Measurements from ENCODE around the gene SFI1. TPM values are rescaled to one million over a fixed set of nuclear protein-coding genes. Genes with fewer than 3 reads are reported as not detected.
"Not testable (repeated sequence)": the region's sequence is repeated elsewhere in the genome, so short reads cannot be mapped to it uniquely, and the experiment has no call there.

SFI1 gene
- total and polyA plus RNA-seq, 8 donors, result 10.8 to 60.3 (median 16.4) TPM

DNA sequence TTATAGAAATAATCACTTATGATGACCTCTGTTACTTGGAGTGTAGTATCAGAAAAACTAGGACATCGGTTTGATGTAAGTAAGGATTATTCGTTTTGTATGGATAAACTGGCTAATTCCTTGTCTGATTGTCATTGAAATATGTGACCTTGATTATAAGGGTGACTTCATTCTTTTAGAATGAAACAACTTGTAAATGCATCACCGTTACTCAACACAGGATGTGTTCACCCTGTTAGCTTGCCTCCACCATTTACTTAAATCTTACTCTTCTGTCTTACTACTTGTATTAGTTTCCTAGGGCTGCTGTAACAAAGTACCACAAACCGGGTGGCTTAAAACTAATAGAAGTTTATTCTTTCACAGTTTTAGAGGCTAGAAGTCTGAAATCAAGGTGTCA, 7.9 kb downstream of the SFI1 start:
- ATAC-seq, result no peak

DNA sequence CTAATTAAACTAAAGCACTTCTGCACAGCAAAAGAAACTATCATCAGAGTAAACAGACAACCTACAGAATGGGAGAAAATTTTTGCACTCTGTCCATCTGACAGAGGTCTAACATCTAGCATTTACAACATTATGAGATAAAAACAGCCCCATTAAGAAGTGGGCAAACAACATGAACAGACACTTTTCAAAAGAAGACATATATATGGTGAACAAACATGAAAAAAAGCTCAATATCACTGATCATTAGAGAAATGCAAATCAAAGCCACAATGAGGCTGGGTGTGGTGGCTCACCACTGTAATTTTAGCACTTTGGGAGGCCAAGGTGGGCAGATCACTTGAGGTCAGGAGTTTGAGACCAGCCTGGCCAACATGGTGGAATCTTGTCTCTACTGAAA, 11.2 kb downstream of the SFI1 start:
- DNase-seq; FAIRE-seq; intact Hi-C loops (cut with DNase I); H3K4me3 ChIP-seq; H3K9me3 ChIP-seq; H3K27ac ChIP-seq; H3K36me3 ChIP-seq; ATAC-seq; H3K27me3 ChIP-seq; H3K4me1 ChIP-seq: not testable (repeated sequence)

More for the DNA sequence above, 7.9 kb downstream of the SFI1 start:
- WGBS, 2 donors, result 69 to 75% methylated on average over 4 of the region's 4 CpGs
- intact Hi-C loops (cut with DNase I), result no loop called here
- Histone ChIP-seq H3K9me3 (no peaks in the 10 kb centered on the region), H3K36me3 (no peaks in the 10 kb centered on the region), H3K27ac (no peak overlapping the region), H3K4me3 (no peak overlapping the region), H3K4me1 (no peaks in the 10 kb centered on the region), H3K27me3 (no peaks in the 10 kb centered on the region)
- TF ChIP-seq, protein P1, sequence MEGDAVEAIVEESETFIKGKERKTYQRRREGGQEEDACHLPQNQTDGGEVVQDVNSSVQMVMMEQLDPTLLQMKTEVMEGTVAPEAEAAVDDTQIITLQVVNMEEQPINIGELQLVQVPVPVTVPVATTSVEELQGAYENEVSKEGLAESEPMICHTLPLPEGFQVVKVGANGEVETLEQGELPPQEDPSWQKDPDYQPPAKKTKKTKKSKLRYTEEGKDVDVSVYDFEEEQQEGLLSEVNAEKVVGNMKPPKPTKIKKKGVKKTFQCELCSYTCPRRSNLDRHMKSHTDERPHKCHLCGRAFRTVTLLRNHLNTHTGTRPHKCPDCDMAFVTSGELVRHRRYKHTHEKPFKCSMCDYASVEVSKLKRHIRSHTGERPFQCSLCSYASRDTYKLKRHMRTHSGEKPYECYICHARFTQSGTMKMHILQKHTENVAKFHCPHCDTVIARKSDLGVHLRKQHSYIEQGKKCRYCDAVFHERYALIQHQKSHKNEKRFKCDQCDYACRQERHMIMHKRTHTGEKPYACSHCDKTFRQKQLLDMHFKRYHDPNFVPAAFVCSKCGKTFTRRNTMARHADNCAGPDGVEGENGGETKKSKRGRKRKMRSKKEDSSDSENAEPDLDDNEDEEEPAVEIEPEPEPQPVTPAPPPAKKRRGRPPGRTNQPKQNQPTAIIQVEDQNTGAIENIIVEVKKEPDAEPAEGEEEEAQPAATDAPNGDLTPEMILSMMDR (IDR thresholded peaks at IDR 0.05), result no peak
- DNase-seq, result no peak
- no peak for FAIRE-seq

DNA sequence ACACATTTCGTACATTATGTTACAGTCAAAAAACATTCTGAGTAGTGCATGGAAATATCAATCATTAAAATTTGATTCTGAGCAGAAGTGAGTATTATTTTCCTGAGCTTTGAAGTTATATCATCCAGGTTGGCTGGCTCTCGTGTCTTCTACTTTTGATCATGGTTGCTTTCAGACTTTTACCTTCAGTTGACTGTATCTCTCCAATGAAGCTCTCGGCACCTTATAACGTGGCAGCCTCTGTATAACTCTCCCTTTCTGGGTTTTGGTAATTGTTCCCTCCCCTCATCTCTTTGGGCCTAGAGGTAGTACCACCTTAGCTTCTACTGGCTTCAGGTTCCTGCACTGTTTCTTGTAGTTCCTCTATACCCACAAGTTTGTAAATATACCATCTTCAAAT, 12.2 kb downstream of the SFI1 start:
- Histone ChIP-seq H3K9me3 (no peaks in the 10 kb centered on the region), H3K4me3 (no peak overlapping the region), H3K27ac (no peak overlapping the region), H3K36me3 (no peaks in the 10 kb centered on the region), H3K4me1 (no peaks in the 10 kb centered on the region), H3K27me3 (no peaks in the 10 kb centered on the region)
- TF ChIP-seq, protein P1 (IDR thresholded peaks at IDR 0.05), result no peak
- intact Hi-C loops (cut with DNase I), result no loop called here
- DNase-seq, result no peak
- 91 to 98% methylated on average over 4 of the region's 4 CpGs for WGBS, 2 donors
- FAIRE-seq, result no peak
- no peak for ATAC-seq

DNA sequence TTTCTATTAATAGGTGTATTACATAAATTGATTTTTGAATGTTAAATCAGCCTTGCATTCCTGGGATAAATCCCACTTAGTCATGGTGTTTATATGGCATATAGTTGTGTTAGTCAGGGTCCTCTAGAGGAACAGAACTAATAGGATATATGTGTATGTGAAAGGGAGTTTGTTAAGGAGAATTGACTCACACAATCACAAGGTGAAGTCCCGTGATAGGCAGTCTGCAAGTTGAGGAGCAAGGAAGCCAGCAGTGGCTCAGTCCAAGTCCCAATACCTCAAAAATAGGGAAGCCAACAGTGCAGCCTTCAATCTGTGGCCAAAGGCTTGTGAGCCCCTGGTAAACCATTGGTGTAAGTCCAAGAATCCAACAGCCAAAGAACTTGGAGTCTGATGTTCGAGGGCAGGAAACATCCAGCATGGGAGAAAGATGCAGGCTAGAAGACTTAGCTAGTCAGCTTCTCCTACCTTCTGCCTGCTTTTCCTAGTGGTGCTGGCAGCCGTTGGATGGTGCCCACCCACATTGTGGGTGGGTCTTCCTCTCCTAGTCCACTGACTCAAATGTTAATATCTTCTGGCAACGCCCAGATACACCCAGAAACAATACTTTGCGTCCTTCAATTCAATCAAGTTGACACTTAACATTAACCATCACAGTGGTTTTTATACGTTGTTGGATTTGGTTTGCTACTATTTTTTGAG, 12.9 kb downstream of the SFI1 start:
- no peak overlapping the region for H3K27ac ChIP-seq
- DNase-seq (no peak), ATAC-seq (no peak), FAIRE-seq (no peak)
- no peaks in the 10 kb centered on the region for H3K27me3 ChIP-seq
- 89 to 93% methylated on average over 6 of the region's 6 CpGs for WGBS, 2 donors
- H3K4me1 ChIP-seq, result no peaks in the 10 kb centered on the region
- no peaks in the 10 kb centered on the region for H3K36me3 ChIP-seq
- H3K9me3 ChIP-seq, result no peaks in the 10 kb centered on the region
- intact Hi-C loops (cut with DNase I), result no loop called here
- TF ChIP-seq, protein P1 (IDR thresholded peaks at IDR 0.05), result no peak
- no peak overlapping the region for H3K4me3 ChIP-seq

DNA sequence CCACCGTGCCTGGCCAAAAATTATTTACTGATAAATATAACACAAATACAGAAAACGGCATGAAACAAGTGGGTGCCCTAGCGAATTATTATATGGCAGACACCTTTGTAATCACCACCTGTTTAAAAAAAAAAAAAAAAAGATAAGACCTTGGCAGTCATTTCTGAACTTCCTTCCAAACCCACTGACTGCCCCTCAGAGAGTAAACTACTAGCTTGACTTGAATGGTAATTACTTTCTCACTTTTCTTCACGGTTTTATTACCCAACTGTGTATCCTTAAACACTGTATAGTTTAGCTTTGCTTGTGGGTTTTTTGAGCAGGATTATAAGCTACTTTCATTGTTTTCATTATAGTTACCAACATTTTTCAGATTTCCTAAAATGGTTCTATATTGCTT, 23.7 kb downstream of the SFI1 start:
- peaks cover 0 to 5% (median 0%) of the 10 kb centered on the region in 3 donors for H3K4me1 ChIP-seq
- FAIRE-seq (no peak), DNase-seq (no peak), ATAC-seq (no peak)
- H3K27ac ChIP-seq, result no peak overlapping the region
- TF ChIP-seq, protein P1 (IDR thresholded peaks at IDR 0.05), result no peak
- WGBS, 2 donors, result 28 to 33% methylated on average over 4 of the region's 4 CpGs
- no peak overlapping the region for H3K4me3 ChIP-seq
- intact Hi-C loops (cut with DNase I), result no loop called here
- no peaks in the 10 kb centered on the region for H3K27me3 ChIP-seq
- H3K36me3 ChIP-seq, result no peaks in the 10 kb centered on the region
- H3K9me3 ChIP-seq, result no peaks in the 10 kb centered on the region

DNA sequence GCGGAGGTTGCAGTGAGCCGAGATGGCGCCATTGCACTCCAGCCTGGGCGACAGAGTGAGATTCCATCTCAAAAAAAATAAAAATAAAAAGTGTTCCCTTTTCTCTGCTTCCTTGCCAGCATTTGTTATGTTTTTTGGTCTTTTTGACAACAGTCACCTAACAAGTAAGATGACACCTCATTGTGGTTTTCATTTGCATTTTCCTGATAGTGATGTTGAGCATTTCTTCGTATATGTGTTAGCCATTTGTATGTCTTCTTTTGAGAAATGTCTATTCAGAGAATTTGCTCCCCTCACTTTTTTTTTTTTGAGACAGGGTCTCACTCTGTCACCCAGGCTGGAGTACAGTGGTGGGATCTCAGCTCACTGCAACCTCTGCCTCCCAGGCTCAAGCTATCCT, 27.8 kb downstream of the SFI1 start:
- H3K4me1 ChIP-seq; H3K27me3 ChIP-seq; intact Hi-C loops (cut with DNase I); FAIRE-seq; H3K4me3 ChIP-seq; H3K36me3 ChIP-seq; H3K27ac ChIP-seq; DNase-seq; ATAC-seq; H3K9me3 ChIP-seq: not testable (repeated sequence)
- WGBS, 2 donors, result 94 to 96% methylated on average over 5 of the region's 5 CpGs

Measured in pancreas (tissue), 10 donors.